Skeletal muscle cell (primary cell): ENCODE results near the gene ARHGEF28.

Source experiments
- DNase-seq: peaks from one replicate; pipeline ENCODE4 v3.0.0-alpha.2; 2010; ENCODE audit warnings: low read depth
- H3K4me3 ChIP-seq: 2 replicates; pipeline ENCODE4 v1.5.1; 2011; ENCODE audit warnings: low read depth, mild to moderate bottlenecking, control low read depth, low read length, moderate library complexity

The ARHGEF28 gene

GRCh38 chr5:73751254-73751914 is 125.4 kb downstream of the ARHGEF28 start:
- DNase-seq: no peak
- H3K4me3 ChIP-seq: no peak overlapping the region

DNA sequence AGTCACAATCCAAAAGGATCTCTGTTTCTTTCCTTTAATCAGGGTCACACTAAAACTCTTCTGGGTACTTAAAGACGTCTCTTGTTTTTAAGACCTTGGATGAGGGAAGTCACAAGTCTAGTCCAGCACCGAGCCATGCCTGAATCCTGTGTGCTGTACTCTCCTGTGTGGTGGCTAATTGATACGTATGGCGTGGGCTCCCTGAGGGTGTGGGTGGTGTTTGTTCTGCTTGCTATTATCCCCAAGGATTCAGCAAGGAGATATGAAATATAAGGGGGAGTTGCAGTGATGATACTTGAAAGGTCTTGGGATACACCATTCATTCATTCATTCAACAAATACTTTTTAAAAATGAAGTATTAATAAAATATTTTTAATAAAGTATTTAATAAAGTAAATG is 128.3 kb downstream of the ARHGEF28 start:
- no peak for DNase-seq
- H3K4me3 ChIP-seq: no peak overlapping the region

GRCh38 chr5:73757416-73757815 is 131.4 kb downstream of the ARHGEF28 start:
- no peak for DNase-seq
- H3K4me3 ChIP-seq: no peak overlapping the region

- DNase-seq: no peak
- no peak overlapping the region for H3K4me3 ChIP-seq
Observed at GRCh38 chr5:73759771-73760170, 133.8 kb downstream of the ARHGEF28 start.

DNA sequence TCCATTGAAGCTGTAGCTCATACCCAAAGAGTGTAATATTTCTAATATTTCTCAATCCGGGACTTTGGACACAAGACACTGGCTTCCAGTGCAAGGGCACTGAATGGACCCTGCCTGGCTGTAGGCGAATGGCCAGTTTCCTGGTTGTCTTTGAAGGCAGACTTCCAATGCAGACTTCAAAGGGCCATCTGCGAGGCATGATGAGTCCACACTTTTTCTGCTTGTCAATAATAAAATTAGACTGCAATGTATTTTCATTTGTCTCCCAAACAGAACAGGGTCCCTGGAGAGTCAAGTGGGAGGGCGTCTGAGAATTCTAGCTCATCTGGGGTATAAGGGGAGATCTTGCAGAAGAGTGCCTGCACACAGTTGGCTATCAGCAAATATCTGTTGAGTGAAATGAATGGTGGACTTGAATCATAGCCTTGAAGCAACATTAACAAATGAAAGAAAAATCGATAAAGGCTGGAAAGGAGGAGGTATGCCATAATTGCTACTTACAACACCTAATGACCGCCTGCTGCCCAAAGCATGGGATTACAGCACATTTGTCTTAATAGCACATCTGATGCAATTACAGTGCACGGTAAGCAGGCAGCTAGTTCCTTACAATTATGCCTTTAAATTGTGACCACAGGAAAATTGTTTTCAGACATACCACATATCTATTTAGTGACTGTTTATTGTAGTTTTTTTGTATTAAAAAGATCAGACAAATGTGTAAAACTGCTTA is 137.5 kb downstream of the ARHGEF28 start:
- DNase-seq: no peak
- H3K4me3 ChIP-seq: no peak overlapping the region

- peak; percentile 36 for DNase-seq
- H3K4me3 ChIP-seq: no peak overlapping the region
Observed at GRCh38 chr5:73764586-73764985, 138.6 kb downstream of the ARHGEF28 start.

GRCh38 chr5:73764996-73765395 is 139.0 kb downstream of the ARHGEF28 start:
- DNase-seq: no peak
- H3K4me3 ChIP-seq: no peak overlapping the region

- no peak overlapping the region for H3K4me3 ChIP-seq
- no peak for DNase-seq
Observed at GRCh38 chr5:73766902-73767301, 140.9 kb downstream of the ARHGEF28 start.

DNA sequence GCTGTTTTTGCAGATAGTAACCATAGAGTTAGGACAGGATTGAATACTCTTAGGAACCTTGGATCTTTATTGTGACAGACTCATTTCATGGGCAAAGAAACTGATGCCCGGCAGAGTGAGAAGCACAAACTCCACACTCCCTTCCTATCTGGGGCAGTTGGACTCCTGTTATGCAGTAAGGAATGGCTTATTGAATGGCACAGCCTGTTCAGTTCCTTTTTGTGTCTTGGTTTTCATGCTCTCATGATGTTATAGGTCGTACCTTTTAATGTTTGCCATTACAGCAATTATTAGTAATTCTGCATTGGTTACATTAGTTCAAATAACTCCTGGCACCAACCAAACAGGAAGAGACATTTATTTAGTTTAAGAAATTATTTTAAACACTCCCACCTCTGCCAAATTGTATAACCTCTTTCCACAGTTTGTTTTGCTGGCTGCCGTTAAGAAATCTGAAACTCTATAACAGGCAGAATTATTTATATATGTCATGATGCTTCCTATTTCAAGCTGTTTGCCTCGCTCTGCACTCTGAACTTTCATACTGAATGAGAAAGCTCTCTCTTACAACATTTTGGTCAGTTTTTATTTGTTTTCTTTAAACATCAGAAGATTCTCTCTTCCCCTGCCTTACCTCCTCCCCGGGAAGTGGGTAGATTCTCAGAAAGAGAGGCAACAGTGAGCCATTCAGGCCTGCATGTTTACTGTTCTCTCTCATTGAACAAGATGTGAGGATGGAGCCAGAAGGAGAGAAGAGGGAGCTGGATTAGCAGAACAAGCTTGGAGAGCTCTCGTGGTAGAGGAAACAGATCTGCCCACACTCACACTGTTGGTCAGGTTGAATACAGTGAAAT is 144.4 kb downstream of the ARHGEF28 start:
- H3K4me3 ChIP-seq: no peak overlapping the region
- DNase-seq: no peak

DNA sequence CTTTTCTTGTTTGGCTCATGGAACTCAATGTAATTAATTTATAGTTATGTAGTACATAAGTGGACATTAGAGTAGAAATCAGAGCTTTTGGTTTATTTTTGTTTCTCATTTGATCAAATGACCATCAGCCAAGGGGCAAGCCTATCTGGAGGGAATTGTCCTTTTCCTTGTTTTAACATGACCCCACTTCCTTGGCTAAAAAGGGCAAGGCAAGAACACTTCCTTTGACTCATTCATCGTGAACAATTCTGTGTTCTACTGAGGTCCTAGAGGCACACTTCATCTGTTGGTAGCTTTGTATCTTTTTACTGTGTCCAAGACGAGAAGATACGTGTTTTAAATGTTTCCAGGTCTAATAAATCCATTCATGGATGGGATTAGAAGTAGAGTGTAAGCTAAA is 148.9 kb downstream of the ARHGEF28 start:
- DNase-seq: no peak
- no peak overlapping the region for H3K4me3 ChIP-seq

DNA sequence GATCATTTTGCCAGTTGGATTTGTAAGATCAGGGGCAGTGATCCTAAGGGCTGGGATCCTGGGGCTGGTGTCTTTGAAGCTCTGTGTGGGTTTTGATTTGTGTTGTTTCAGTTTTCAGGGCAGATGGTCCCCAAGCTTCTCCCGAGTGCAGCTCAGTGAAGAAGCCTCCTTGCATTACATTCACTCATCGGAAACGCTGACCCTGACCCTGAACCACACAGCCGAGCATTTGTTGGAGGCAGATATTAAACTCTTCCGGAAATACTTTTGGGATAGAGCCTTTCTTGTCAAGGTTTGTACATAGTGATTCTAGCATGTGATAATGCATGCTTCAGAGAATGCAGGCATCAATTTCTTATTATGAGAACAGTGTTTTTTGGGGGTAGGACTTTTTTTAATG is 150.4 kb downstream of the ARHGEF28 start:
- H3K4me3 ChIP-seq: no peak overlapping the region
- DNase-seq: no peak

GRCh38 chr5:73777192-73777591 is 151.2 kb downstream of the ARHGEF28 start:
- no peak for DNase-seq
- no peak overlapping the region for H3K4me3 ChIP-seq

DNA sequence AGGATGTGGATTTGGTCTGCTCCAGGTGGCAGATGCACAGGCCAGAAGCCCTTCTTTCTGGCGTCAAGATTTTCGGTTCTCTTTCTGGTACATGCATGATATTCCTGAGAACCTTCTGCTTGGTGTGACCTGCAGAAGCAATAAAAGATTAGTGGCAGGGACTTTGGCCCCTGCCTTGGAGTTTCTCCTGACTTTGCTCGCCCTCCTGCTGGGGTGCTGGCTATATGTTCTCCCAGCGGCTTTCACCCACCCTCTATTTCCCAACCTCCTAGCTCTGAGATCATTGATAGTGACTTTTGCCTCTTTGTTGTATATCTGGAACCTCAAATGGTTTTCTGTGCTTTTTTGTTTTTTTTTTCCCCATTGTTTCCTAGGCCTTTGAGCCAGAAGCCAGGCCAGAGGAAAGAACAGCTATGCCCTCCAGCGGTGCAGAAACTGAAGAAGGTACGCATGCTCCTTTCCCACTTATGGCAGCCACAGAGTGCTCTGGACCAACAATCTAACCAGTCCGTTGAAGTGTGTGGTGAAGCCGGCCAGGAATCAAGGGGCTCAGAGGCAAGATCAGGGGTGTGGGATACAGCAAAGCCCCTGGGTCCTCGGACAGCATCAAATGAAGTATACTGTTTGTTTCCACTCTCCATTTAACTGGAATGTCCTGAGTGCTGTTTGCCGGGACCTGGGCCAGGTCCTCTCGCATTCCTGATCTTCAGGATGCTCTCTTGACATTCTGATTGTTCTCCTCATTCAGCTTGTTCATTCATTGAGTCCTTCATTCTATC is 154.5 kb downstream of the ARHGEF28 start:
- DNase-seq: no peak
- H3K4me3 ChIP-seq: no peak overlapping the region

DNA sequence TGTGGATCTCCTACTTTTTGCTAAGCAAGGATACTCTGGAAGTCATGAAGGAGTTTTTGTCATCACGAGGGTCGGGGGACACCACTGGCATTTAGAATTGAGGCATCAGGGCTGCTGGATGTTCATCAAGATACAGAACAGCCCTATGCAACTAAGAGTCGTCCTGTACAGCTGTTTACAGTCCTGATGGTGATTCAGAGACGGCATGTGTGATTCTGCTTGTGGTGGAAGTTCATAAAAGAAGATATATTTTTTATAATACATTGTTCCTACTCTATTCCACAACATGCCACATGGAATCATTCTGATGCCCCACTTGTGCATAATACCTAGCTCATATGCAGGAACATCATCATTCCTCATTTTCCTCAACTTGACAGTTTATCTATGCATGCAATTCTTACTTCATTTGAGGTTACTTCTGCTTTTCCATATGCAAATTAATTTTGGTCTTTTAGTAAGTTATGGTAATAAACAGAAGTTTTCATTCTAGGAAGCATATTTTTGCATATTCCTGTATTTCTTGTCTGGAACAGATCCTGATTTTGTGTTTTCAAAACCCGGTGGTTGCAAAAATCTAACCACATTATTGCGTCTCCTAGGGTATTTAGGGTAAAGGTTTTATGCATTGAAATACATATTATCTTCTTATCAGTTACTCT is 155.2 kb downstream of the ARHGEF28 start:
- H3K4me3 ChIP-seq: no peak overlapping the region
- DNase-seq: no peak

GRCh38 chr5:73783828-73784227 is 157.8 kb downstream of the ARHGEF28 start:
- no peak overlapping the region for H3K4me3 ChIP-seq
- no peak for DNase-seq

DNA sequence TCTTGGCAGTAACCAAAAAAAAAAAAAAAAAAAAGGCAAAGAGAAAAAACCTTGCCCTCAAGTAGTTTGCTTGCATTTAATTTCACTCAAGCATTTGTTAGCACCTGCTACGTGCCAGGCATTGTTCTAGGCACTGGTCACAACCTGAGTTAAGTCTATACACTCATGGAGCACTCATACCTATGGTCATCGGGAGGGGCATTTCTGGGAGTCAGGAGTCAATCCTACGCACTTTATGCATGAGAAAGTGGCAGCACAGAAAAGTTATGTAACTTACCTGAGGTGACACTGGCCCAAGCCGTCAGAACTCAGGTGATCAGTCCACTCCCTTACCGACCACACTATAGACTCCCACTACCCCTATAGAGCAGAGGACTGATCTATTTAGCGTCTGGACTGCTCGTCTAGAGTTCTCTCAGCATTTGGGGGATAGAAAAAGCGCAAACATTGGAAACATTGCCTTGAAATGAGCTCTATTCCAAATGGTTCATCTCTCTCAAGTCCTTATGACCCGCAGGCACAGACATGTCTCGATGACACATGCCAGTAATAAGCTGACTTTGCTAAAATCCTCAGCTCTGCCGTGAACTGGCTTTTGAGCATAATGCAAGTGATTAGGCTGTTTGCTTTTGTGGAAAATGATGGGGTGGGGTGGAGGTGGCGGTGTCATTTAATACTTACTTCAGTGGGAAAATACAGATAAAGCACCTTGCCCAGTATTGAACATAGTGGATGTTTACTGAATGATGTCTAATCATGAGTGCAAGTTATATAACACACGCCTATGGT is 160.2 kb downstream of the ARHGEF28 start:
- no peak for DNase-seq
- H3K4me3 ChIP-seq: no peak overlapping the region

- DNase-seq: no peak
- H3K4me3 ChIP-seq: no peak overlapping the region
Observed at GRCh38 chr5:73789851-73790281, 163.9 kb downstream of the ARHGEF28 start.

- no peak overlapping the region for H3K4me3 ChIP-seq
- no peak for DNase-seq
Observed at GRCh38 chr5:73791389-73791788, 165.4 kb downstream of the ARHGEF28 start.
